Fibroblast of upper back skin (primary cell): ENCODE data around the gene ITIH4.

Experiments
- DNase-seq: peaks from one replicate; pipeline ENCODE4 v3.0.0-alpha.2; 2013

ITIH4 gene

DNA sequence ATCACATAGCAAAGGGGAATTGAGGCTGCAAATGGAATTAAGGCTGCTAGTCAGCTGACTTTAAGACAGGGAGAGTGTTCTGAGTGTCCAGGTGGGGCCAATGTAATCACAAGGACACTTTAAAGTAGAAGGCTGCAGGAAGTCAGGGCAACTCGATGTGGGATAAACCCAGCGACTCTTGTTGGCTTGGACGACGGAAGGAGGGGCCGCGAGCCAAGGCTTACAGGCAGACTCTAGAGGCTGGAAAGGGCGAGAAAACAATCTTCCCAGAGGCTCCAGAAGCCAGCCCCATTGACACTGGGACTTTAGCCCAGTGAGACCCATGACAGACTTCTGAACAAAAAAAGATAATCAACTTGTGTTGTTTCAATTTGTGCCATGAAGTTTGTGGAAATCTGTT lies 17.3 kb upstream of the ITIH4 start:
- DNase-seq: no peak

DNA sequence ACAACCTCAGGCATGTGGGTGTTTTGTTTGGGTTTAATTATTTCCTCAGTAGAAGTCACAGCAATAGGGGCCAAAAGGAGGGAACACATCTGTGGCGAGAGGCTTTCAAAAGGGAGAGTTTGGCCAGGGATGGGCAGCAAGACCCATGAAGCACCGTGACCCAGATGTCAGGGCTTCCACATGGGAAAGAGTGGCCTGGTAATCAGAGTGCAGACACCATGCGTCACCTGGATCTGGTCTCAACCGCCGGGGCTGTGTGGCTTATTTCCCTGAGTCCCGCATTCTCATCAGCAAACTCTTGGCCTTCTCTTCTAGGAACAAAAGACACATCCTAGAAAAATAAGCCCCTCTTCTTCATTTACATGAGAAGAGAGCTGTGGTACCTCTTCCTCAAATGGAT lies 16.8 kb upstream of the ITIH4 start:
- no peak for DNase-seq

DNA sequence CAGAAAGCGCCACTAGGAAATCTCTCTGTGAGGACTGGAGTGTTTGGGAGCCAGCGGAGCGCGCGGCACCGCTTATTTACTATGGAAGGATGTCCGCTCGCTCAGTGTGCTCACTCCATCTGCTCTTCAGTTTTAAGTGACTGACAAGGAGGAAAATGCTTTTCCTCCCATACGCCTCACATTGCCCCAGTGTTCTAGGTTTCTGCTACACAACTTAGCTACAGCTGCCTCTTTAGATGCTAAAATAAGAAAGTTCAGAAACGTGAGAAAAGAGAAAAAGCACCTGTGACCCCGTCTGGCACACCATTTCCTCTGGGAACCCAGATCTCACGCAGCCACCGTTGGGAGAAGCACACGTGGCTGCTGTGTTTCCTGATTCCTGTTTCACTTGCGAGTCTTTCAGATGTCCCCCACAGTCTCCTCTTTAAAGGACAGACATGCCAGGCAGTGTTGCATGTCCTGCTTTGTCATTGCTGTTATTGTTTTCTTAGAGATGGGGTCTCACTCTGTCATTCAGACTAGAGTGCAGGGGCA lies 16.0 kb upstream of the ITIH4 start:
- no peak for DNase-seq

DNA sequence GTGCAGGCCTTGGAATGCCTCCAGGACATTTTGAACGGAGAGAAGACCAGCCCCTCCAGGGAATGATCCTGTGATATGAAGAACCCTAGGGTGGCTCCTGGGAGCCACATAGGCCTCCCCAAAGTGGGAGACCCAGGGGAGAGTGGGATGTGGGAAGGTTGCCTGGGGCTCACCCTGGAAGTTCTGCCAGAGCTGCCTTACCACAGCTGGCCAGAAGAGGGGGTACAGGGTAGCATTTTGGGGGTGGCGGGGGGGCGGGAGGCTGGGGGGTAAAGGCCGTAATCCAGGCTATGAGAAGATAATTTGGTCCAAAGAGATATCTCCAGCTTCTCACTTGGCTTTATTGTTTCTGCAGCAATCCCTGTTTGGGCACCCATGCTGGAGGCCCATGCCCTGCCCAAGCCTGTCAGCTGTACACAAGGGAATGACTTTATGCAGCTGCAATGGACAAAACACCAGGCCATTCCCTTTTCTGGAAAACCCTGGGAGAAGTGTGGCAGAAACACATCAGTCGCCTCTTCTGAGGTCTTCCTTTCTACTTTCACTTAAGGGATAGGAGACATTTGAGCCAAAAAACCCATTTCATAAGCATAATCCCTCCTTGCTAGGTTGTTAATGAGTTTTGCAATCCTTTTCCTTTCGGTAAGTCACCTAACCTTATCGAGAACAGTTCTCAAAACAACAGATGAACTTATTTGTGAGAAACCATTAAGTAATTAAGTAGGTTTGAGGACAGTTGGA lies 15.4 kb upstream of the ITIH4 start:
- DNase-seq: no peak

DNA sequence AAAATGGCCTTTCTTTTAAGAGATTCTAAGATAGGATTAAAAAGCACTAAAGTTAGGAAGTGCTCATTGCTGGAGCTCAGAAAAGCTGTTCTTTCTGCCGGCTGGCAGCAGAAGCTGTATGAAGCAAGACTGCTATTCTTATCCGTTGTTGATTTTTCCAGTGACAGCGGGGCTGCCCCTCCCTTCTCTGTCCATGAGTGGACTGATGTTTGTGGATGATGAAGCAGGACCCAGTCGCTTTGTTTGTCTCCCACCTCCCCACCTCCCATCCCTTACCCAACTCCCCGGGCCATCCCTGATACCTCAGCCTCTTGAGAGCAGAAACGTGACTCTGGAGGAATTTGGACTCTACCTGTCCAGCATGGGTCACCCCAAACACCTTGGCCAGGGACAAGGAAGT lies 14.7 kb upstream of the ITIH4 start:
- DNase-seq: no peak

DNA sequence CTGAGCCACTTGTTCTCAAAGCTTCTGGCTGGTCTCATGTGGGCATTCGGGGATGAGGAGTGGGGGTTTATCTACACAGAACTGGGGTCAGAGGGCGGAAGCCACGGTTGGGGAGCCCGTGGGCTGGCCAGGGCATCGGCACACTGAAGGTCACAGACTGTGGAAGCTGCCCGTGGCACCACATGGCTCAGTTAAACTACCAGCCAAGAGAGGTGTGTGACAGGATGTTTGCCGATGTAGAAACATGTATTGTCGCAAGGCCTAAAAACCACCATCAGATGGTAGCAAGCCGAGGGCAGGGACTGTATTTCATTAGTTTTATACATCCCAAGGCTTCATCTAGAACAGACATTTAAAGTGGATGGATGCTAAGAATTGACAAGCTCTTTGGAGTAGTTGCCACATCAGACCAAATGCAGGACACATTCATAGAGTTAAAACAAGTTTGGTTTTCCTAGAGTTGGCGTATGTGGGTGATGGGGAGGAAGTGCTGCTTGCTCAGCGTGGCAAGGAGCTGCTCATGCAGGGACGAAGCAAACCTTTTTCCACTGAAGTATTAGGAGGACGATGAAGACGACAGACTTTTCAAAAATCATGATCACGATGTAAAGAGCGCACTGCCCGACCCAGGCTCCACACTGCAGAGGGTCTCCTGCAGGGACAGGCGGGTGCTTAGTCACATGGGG lies 14.0 kb upstream of the ITIH4 start:
- no peak for DNase-seq

DNA sequence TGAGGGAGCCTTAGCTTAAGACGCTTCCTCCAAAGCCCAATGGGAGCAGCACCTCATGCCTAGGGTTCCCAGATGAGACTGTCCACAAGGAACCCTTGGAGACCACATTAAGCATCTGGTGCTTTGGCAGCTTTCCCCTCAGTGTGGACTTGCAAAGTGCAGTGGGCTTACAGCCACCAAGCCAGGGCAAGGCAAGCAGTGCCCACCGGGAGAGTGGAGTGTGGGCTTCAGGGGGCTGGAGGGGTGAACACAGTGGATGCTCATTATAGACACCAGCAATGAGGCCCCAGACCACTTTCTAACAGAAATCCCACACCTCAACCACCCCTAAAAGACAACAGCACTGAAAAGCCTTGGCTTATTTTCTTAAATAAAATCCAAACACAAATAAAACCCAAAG lies 13.4 kb upstream of the ITIH4 start:
- DNase-seq: no peak

DNA sequence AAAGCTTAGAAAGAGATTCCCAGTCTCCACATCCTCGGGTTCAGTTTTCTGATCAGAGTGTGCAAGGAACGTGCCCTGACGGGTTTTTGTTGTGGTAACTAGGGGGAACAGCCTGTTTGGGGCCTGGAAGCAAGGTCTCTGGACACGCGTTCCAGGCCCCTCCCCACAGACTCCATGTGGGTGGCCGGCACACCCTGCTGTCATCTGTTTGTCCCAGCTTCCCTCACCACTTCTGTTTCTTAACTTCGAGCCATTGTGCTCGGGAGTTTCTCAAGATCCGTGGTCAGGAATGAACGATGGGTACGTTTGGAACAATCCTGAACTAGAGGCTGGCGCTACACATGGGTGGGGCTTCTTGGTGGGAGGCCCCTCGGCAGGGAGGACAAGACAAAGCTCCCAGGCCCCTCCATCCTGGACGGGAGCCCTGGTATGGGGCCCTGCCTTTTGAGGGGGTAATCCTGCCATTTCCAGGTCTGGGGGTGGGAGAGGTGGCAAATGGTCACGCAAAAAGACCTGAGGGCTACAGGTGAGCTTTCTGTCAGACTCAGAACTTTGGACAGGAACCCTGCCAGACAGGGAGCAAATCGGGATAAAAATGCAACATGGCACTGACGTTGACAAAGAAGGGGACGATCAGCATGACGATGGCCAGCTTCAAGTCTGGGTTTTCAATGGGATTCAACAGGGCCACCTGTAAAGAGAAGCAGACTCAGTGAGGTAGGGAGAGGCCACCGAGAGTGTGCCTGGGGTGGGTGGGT lies 12.8 kb upstream of the ITIH4 start:
- DNase-seq: no peak

DNA sequence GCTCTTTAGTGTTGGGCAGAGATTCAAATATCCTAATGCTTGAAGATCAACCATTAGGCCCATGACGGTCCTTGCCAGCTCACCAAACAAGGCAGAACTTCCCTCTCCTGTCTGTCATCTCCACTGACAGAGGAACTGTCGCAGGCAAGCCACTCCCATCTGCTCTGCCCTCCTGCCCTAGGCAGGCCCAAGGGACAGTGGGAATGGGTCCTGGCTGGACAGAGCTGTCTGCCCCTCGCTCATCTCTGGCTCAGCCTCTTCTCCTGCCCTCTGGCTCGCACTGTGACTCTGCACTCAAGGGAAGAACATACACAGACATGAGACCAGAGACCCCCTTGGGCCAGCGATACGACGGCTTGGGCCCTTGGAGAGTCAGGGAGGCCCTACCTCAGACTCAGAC lies 12.0 kb upstream of the ITIH4 start:
- no peak for DNase-seq

DNA sequence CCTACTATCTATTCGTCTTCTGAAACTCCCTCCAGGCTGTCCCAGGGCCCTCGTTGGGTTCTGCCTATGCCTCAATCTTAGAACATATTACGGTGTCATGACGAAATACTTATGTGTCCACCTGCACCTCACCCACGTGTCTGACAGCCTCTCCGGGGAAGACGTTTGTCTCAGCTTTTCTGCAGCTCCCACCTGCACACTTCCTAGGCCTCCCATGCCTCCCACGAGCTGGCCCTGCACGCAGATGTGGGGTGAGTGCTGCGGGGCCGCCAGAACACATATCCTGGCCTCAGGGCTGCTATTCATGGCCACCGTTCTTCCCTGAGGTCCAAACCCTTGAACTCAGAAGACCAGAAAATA lies 11.5 kb upstream of the ITIH4 start:
- no peak for DNase-seq

DNA sequence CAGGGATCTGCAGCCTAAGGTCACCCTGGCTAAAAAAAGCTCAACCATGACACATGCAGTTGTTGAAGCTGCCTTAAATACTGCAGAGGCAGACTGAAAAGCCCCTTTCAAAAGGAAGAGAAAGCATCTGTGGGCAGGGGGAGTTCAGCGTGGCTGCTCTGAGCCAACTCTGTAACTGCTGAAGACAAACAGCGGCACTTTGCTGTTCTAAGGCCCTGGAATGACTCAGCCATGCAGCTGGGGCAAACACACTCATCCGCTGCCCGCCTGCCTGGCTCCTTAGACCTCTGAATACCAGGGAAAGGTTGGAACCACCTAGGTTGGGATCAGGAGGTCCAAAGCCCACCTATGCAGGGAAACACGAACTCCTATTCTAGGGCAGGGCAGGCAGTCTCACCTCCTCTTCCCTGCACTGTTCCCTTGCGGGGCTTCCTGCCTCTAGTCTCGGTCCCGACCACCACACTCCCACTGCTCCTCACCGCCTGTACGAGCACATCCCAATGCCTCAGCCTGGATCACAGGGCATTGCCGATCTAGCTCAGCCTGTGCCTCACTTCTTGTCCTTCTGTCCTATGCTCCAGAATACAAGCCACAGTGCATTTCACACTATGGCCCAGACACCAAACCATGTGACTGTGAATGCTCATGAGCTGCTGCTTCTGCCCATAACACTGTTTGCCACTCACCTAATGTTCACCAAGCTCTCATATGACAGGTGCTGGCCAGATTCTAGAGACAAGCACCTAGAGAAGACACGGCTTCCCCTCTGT lies 10.9 kb upstream of the ITIH4 start:
- no peak for DNase-seq

DNA sequence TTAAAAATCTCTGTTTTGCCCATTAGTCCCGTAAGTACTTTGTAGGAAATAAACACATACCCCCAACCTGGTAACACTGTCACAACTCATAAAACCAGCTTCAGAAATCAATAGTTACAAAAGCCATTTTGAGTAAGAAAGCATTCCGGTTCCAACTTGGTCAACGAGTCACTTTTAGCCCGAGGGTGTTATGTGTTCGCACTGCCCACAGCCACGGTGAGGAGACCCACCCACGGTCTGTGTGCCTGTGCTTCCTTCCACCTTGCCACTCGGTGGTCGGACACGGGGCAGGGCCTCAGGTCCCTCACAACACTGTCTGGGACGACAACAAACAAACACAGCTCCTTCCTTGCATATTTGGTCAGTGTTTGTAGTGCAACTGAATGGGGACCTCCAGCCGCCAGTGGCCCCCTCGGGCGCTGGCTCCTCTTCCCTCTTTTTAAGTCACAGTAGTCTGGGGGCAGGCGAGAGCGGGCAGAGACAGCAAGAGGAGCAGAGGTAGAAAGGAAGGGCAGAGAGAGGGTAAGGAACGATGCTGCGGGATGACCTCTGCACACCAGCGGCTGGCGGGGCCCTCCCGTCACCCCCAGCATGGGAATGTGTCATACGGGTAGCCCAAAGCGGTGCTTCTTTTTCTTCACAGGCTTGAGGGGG lies 9.5 kb upstream of the ITIH4 start:
- no peak for DNase-seq

DNA sequence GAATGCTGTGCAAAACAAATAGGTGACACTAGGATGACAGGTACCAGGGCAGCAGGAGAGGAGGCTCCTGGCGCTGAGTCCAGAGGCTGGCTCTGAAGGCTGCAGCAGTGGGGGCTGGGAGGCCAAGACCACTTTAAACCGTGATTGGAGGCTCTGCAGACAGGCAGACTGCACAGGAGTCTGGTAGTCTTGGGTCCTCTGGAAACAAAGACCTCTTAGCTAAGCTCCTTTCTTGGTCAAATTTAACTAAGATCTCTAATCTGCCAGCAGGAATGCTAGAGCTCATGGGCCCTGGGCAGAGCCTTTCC lies 8.8 kb upstream of the ITIH4 start:
- no peak for DNase-seq

DNA sequence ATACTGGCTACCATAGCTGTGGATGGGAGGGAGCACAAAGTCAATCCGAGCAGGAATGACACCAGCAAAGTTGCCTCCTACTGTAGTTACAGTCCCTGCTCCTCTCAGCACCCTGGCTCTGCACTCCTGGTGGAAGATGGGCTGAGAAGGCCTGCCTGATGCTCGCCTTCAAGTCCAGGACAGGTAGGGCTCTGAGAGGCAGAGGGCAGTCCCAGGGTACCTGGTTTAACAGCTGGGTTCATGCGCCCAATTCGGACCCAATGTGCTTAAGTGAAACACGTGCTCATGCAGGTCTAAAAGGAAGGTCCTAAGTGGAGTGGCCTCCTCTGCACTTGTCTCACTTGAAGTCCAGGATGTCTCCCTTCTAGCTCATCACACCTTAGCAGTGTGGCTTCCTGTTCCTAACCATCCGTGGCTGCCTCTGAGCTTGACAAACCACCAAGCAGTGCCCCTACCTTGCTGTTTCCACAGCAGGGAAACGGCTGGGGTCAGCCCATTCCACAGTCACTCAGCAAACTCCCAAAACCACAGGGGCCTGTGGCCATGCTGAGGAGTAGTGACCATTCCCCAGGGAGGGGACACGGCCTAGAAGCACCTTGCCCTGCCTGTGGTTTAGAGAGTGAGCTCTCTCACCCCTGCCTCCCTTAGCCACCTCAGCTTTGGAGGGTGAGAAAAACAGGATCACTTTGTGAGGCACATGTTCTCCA lies 8.2 kb upstream of the ITIH4 start:
- DNase-seq: no peak

DNA sequence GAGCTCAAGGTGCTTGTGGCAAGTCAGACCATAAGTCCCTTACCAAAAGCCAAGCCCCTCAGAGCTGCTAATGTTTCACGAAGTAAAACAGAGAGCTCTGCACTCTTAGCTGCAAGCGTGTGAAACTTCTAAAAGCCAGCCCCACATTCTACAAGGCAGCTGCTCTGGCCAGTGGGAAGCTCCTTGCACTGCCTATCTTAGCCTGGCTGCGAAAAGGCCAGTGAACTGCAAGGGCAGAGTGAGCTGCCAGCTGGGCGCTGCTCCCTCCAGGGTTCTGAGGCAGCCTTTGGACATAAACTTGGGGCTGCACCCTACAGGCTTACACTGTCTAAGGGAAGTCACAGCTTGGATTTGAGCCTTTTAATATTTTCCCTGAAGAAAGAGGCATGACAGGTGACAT lies 6.5 kb upstream of the ITIH4 start:
- DNase-seq: no peak

DNA sequence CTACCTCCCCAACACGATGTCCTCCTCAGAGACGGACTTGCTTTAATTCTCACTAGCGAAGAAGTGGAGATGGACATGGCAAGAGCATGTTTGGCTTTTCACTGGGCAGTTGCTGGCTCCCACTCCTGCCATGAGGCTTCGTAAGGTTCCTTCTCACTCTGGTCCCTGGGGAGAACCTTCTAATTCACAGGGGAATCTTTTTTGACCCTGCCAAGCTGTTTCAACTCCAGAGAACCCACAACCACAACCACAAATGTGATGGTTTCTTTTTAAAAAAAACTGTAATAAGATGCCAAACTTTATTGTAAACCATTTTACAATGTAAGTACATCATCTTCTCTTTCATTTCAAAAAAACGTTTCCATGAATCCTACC lies 6.0 kb upstream of the ITIH4 start:
- DNase-seq: no peak

DNA sequence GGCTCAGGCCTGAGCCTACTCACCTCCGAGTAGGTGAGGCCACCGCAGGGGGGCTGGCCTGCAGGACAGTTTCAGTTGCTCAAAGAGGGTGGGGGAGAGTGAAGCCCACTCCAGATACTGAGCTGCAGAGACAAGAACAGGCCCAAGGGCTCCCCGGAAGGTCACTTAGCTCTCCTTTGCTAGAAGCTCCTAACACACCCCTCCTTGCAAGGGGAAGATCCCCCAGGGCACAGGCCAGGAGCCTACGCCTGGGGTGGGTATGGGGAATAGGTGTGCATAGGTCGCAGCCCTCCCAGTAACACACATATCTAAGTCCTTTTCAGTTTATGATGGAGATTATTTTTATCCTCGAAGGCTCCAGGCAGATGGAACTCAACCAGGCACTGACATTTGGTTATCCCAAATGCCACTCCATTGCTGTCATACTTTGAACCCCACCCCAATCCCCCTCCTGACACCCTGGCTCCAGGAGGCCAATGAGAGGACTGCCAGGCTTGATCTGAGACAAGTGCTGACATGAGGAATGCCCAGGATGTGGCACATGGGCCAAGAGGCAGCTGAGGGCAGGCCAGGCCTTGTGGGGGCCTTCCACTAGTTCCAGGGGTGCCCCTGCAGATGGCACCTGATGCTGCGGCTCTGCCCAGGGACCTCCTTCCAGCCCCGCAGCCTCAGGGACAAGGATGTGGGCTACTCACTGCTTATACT lies 5.4 kb upstream of the ITIH4 start:
- DNase-seq: no peak

DNA sequence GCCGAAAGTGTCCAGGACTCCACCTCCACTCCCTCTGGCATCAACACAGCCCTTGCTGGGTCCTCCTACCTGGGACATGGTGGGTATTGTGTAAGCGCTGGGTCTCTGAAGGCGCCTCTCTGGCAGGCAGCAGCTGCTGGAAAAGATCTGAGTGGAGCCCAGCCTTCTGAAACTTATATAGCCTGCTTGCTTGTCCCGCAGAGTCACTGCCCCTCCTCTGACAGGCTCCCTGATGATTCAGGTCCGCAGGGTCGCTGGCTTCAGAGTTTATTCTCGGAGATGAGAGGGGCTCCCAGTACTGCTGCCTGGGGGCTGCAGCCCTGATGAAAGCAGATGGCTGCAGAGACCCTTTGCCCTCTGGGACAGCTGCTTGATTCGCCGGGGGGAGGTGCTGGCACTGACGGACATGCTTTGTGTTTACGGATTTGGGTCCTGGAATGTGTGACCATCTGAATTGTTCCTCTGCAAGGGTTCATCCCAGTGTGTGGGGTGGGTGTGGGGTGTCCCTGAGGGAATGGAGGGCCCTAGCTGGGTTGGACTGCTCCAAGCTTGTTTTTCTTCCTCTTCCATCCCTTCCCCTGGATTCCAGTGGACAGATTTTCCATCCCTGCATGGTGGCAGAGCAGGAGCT lies 4.5 kb upstream of the ITIH4 start, which contains the start of gene MUSTN1:
Gene MUSTN1 (minus strand): TSS at position 149 of the 631 bp plus-strand sequence. CDS start 71 bp downstream, at position 78.
- peak; percentile 14 for DNase-seq

DNA sequence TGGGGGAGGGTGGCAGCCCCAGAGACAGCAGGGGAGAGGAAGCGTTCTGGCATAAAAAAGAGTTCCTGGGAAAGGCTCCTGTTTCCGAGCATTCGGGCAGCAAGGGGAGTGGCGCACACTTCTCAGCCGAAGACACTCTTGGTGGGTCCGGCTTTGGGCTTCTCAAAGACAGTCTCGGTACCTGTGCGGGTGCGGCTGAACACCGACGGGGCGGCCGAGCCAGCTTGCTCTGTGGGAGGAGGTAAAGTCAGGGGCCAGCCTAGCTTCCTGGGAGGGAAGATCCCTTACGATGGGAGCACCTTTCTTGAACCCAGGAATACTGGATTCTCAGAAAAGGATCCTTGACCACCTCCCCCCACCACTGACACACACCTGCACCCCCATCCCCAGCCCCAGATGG lies 2.7 kb upstream of the ITIH4 start:
- no peak for DNase-seq

DNA sequence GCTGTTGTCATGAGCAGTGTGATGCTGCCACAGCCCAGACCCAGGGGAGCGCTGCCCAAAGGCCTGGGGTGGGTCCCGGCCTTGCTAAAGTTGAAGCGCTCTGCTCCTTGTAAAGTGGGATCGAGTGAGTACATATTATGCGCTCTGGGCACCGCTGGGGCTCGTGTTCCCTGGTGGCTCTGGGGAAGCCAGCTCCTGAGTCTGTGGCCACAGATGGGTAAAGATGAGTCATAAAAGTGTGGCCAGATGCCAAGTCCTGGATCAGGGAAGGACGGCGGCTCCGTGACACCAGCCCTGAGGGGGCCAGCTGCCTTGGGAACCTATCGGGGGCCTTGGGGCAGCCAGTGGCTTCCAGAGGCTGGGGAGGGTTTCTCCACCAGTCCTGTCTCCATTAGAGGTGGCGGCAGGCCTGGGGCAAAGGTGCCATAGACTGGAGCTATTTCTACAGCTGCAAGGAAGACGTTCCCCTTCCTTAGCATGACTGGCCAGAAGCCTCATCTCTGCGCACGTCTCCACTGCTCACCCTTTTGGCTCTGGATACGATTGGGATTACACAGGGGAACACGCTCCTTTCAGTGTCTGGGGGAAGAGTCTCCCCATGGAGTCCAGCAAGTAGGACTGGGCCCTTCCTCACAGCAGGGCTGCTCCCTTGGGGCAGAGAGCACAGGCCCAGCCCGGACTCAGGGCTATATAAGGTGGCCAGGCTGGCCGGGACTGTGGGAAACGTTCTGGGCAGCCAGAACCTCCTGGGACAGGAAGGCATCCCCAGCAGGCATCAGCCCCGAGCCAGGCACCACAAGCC lies 1.2 kb upstream of the ITIH4 start:
- peak; percentile 68 for DNase-seq
